NCI-H526 treated with DMSO at 0.1 percent for 48 hours (cell line): ENCODE measurements around the gene CCSER1.
"Not testable (repeated sequence)": the region's sequence is repeated elsewhere in the genome, so short reads cannot be mapped to it uniquely, and the experiment has no call there.

Experiments
- DNase-seq: peaks from one replicate; lab custom pipeline; 2025; lab: John Stamatoyannopoulos, UW

Gene CCSER1

DNA sequence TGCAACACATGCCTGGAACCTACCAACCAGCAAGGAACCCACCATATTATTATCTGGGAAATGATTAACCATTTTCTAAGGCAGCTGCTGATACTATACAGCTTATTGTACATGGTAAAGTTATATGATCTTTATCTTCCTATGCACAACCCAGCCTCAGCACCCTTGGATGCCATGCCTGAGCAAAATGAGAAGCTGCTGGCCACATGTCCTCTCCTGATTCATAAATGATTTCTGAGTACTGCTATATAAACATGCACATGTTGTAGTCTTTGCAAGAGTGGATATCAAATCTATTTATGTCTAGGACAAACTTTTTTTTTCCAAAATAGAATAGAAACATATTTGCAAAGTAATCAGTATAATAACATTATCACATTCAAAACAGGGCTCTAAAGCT is 1043.6 kb downstream of the CCSER1 start:
- no peak for DNase-seq

DNA sequence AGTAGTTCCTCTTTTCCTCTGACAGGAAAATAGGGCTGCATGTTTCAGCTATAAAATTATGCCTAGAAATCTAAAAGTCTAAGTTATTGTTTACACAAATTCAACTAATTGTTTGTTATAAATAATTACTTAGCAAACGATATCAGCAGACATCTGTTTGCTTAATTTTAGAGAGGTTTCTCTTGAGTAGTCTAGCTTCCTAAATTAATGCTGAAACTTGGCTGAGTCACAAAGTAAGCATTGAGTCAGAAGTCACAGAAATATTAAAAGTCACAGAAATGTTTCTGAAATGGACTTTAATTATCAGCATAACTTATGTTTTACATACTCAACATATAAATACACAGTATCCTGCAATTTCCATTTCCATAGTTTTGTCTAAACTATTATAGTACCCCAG is 1044.0 kb downstream of the CCSER1 start:
- DNase-seq, result no peak

DNA sequence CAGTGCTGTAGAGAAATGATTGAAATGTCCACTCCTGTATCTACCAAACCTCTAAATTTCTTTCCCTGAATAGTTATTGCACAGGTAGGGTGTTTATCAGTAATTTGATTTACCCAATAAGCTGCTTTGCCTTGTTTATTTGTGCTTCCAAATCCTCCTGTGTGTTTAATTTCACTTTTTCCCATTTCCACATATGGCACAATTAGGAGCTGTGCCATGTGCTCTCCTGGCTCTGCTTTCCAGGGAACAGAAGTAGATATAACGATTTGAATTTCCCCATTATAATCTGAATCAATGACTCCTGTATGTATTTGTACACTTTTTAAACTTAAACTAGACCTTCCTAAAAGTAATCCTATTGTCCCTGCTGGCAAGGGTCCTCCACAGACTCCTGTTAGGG is 1057.9 kb downstream of the CCSER1 start:
- DNase-seq, result not testable (repeated sequence)

DNA sequence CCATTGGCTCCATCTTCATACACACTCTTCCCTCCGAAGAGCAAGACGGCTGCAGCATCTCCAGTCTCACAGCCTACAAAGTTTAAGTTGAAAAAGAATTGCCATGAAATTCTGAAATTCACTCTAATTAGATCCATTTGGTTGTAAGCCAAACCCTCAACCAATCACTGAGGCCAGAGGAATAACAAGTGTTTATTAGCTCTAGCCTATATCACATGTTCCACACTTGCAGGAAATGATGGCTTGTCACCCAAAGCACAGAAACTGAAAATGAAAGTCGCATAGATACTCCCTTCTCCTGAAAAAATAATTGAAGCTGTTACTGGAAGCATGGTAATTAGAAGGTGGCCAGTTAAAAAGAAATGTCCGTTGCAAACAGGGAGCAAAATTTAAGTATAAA is 1071.8 kb downstream of the CCSER1 start:
- DNase-seq, result no peak

DNA sequence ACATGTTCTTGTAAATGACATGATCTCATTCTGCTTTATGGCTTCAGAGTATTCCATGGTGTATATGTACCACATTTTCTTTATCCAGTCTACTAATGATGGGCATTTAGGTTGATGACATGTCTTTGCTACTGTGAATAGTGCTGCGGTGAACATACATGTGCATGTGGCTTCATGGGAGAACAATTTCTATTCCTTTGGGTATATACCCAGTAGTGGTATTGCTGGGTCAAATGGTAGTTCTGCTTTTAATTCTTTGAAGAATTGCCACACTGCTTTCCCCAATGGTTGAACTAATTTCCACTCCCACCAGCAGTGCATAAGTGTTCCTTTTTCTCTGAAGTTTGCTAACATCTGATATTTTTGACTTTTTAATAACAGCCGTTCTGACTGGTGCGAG is 1080.3 kb downstream of the CCSER1 start:
- no peak for DNase-seq

DNA sequence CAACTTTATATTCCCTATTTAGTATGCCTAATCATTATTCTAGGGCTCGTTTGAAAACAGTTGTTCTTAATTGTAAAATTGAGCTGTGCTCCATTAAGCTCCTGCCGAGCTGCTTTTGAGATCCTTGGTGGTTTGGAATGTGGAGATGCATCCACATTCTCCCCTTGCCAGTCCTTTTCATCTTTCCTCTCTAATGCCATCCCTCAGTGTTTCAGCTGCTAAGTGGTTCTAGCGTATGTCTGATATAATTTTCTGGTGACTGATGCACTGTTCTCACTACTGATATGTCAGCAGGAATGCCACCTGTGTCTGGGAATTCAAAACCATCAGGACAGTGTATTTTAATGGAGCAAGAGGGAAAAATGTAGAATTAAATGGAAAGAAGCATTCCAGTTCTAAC is 1085.0 kb downstream of the CCSER1 start:
- no peak for DNase-seq

DNA sequence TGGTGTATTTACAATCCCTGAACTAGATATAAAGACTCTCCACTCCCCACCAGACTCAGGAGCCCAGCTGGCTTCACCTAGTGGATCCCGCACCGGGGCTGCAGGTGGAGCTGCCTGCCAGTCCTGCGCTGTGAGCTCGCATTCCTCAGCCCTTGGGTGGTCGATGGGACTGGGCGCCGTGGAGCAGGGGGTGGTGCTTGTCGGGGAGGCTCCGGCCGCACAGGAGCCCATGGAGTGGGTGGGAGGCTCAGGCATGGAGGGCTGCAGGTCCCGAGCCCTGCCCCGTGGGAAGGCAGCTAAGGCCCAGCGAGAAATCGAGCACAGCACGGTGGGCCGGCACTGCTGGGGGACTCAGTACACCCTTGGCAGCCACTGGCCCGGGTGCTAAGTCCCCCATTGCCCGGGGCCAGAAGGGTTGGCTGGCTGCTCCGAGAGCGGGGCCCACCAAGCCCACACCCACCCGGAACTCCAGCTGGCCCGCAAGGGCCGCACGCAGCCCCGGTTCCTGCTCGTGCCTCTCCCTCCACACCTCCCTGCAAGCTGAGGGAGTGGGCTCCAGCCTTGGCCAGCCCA is 1090.7 kb downstream of the CCSER1 start:
- not testable (repeated sequence) for DNase-seq

DNA sequence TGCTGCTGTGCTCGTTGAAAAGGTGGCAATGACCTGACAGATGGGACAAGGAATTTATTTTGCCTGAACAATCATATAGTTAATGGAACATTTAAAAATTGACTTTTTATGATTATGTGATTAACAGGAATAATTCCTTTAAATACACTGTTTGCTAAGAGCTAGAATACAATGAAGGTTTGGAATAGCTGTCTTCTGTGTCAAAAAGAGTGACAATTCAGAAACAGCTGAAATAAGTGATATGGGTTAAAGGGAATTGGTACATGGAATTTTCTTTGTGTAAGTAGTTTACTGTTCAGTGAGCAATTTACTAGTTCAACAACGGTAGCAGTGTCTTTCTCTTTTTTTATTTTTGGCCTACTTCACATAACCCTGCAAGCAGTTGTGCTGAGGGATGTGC is 1093.1 kb downstream of the CCSER1 start:
- no peak for DNase-seq

DNA sequence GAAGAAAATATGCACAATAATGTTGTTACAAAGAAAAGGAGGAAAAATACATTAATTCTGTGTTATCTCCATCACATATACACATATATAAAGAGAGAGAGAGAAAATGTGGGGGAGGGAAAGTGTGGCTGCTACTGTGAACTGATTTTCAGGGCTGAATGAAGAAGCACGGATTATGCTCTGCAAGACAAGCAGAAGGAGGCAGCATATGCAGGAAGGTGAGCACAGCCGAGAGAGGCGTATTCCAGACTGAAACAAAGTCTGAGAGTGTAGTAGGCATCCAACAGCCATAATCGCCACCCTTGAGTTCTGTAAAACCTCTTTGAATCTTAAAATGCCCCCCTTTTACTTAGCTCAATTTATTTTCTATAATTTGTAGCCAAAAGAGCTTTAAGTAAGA is 1094.8 kb downstream of the CCSER1 start:
- DNase-seq, result no peak

DNA sequence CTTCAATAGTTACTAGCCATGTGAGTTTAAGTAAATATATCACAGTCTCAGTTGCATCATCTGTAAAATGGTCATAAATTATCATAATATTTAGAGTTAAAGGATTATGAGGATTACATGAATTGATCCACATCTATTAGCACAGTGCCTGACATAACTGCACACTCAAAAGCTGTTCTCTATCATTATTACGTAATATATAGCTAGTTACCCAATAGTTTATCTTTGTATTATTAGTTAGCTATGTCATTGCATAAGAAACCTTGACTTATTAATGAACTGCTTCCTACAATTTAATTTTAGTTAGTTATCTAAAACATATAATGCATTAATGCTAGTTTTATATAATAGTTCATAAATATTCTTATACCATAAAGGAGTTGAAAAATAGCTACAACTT is 1099.7 kb downstream of the CCSER1 start:
- DNase-seq, result no peak

DNA sequence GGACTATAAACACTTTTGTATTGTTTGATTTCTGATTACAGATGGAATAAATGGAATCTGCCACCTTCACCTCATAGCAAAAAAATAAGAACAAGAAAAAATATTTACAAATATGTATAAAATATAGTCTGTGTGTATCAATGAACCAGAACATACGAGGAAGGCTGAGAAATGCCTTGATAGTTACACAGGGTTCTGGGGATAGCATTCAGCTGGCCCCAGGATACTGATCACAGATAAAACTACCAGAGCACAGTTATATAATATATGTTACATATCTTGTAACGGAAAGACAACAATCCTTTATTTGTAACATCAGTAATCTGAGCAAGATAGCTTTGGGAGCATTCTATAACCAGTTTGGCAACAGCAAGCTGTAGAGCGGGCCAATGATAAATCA is 1101.5 kb downstream of the CCSER1 start:
- DNase-seq, result no peak

DNA sequence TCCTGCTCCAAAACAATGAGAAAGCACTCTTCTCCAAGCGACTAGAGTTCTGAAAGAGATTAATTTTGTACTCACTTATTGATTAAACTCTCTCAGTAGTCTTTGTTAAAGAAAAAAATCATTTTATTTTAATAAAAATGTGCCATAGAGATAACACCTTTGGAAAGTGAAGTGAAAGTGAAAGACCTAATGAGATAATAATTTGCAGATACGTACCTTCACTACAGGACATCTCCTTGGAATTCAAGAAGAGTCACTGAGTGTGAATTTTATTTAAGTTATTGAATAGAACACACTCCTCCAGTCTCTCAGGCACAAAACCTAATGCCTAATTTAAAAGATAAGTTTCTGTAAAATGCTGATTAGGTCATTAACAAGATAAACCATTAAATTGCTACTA is 1106.0 kb downstream of the CCSER1 start:
- DNase-seq, result no peak

DNA sequence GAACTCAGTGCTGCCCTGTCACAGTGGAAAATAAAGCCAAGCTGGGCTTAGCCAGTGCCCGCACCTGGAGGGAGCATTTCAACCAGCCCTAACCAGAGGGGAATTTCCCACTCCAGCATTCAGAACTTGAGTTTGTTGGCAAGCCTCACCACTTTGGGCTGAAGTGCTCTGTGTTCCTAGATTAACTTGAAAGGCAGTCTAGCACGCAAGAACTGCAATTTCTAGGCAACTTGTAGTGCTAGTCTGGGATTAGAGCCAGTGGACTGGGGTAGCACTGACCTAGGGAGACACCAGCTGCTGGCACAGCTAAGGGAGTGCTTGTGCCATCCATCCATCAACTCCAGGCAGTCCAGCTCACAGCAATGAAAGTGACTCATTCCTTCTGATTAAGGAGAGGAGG is 1115.9 kb downstream of the CCSER1 start:
- DNase-seq, result no peak

DNA sequence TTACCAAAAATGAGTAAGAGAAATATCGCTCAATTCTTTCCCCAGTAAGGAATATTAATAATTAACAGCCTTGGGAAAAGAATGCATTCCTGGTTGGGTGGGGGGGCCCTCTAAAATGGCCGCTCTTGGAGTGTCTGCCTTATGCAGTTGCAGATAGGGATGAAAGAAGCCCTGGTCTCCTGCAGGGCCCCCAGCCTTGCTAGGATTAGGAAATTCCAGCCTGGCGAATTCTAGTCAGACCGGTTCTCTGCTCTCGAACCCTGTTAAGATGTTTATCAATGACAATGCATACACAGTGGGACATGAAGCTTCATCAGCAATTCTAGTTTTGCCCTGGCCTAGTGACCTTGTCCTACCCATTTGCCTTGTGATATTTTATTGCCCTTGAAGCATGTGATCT is 1128.8 kb downstream of the CCSER1 start:
- DNase-seq, result no peak

DNA sequence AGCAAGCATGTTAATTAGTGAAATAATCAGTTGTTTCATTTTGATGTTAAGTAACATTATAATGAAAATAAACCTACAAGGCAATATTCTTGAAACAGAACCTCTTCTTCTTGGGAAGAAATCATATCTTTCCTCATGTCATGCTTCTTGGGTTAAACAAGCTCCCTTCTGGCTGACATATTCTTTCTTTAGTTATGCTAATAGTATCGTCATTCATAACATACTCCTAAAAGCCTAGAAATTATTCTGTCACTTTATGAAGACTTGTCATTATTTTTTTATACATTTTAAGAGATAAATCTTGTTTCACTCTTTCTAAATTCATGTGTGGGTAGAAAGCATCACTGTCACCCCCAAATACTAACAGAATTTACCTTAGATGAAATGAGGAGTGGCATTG is 1129.6 kb downstream of the CCSER1 start:
- no peak for DNase-seq

DNA sequence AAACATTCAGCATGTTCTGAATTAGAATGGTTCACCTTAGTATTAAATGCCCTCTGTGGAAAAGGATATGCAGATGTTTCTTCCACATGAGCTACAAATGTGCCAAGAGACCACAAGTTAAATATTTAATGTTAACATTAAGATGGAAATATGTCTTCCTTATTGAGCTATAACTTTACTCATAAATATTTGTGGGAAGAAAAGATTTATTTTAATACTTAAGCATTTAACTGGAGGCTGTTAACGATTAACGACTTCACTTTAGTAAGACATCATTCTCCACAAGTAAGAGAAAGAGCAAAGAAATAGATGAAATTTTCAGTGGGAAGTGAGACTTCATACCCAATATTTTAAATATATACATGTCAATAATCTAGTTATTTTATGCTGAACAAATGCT is 1130.5 kb downstream of the CCSER1 start:
- DNase-seq, result no peak

DNA sequence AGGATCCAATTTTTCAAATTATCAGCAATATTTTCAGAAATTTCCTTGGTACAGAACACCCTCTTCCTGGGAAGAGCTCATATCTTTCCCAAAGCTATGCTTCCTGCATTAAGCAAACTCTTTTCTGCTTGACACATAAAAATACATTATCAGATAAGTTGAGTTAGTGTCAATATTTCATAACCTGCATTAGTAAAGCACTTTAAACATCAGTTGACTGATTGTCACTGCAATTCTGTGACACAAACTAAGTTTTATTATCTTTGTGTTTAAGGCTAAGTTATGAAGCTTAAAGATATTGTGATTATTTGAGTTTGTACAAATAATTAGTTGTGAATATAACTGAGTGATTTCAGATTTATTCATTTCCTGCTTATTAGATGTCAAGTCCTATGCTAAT is 1131.1 kb downstream of the CCSER1 start:
- no peak for DNase-seq

DNA sequence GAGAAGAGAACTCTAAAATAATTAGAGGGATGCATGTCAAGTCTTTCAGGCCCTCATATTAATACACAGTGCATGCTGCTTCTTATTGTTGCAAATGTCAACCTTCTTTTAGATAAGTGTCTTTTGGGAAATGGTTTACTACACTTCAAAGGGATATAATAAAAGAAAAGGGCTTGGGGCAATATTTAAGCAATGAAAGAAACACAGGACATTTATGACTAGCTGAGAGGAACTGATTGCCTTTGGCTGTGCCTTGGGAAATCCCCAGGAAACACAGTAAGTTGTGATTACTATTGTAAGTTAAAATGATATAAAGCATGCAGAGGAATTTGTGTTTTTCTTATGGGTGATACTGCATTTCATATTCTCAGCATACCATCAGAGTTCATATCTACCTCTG is 1140.3 kb downstream of the CCSER1 start:
- DNase-seq, result no peak

DNA sequence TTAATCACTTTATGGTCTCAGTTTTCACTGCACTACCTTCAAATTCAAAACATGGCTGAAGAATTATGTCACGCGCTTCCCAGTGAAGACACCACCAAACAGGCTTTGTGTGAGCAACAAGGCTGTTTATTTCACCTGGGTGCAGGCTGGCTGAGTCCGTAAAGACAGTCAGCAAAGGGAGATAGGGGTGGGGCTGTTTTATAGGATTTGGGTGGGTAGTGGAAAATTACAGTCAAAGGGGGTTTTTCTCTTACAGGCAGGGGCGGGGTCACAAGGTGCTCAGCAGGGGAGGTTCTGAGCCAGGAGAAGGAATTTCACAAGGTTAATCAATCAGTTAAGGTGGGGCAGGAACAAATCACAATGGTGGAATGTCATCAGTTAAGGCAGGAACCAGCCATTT is 1141.3 kb downstream of the CCSER1 start:
- not testable (repeated sequence) for DNase-seq

DNA sequence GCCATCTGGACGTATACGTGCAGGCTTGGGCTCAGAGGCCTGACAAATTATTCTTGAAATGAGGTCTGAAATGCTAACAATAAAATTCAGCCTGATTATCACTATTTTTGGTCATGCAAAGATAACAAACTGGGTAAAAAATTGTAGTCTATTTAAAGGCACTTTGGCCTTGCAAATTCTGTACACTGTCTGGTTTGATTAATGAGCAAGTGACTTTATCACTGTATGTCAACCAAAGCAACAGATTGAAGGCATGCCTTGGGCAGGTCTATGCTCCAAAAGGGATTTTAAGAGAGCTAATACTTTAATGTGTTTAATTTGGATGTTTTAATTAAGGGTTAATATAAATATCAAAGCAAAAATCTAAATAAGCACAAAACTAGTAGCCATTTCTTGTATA is 1141.7 kb downstream of the CCSER1 start:
- DNase-seq, result no peak

DNA sequence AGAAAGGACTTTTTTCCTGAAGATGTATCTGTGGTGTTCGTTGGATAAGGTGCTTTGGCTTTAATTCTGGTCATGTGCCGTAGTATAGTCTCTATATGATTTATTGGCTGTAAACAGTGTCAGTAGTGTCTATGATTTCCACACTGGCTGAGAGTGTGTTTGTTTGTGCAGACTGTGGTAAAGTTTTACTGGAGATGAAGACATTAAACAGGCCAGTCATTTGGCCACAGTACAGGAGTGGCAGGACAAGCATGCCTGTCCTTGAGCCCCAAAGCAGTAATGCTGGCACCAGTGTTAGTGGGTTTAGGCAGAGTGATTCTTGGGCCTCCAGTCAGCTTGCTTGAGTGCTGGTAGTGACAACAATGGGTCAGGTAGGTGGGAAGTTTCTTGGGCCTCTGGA is 1152.7 kb downstream of the CCSER1 start:
- no peak for DNase-seq

DNA sequence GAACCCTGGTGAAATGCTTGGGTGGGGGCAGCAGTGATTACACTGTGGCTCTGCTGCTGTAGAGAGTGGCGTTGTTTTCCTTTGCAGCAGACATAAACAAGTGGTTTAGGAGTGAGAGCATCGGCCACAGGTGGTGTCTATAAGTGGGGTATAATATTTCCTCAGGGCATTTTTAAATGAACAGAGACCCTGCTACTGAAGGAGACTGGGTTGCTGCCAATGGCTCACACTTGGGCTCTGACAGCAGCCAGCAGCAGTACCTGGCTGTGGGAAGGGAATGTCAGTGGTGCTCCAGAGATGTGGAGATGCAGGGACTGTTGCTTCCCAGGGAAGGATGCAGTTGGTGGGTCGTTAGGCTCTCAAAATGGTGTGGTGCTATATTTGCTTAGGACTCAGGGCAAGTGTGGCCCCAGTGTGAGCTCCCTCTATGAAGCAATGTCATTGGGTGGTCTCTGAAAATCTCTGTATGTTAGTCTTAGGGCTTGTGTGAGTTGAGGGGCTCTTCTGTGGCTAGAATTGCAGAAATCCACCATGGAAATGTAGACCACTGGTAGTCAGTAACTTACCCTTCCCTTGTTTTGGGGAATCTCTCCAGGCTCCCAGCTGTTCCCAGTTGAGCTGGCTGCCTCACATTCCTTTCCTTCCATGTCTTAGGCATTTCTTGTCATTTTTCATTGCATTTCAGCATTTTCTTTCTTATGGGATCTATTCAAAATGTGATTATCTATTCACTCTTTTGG is 1153.5 kb downstream of the CCSER1 start:
- no peak for DNase-seq

DNA sequence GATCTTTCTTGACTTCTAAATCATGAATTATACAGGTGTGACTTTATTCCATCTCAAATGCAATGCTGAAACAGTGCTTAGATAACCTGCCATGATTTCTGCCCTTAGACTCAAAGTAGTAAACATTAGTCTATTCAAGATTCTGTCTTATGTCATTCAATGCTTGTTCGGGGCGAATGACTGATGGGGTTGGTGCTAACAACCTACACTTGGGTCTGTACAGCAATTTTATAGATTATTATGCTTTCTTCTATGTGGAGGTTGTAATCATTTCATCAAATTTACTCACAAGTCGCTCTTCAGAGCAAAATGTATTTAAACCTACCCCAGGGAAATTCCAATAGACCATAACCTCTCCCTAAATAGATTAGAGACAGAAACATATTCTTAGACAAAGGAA is 1155.0 kb downstream of the CCSER1 start:
- DNase-seq, result no peak

DNA sequence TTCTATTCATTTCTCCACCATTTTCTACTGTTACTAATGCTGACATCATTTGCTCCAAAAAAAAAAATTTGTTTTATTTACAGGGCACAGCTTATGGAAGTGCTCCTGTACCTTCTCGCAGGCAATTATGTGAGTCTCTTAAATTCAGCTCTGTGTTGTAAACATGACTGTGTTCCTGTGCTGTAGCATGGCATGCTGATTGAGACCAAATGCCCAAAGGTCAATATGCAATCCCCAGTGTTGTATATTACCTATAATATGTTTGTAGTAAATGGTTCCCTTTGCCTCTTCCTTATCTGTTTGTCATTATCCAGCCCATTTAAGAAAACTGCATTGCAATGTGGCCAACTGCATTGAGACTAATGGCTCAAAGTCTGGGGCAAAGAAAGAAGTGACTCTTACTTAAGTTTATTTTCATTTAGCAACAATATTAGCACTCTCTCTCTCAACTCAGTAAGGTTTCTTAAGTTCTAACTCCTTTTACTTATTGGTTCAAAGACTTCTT is 1156.6 kb downstream of the CCSER1 start:
- no peak for DNase-seq
